ENCODE measurements around the gene ATP8B1. TPM values are rescaled to one million over a fixed set of nuclear protein-coding genes. Genes with fewer than 3 reads are reported as not detected.
A peak's percentile ranks its signal among the peaks of the same experiment; 100 is the strongest.
"Not testable (repeated sequence)": the region's sequence is repeated elsewhere in the genome, so short reads cannot be mapped to it uniquely, and the experiment has no call there.

The ATP8B1 gene
- total RNA-seq, 1 experiment from 2014 or later = 24.8 TPM

DNA sequence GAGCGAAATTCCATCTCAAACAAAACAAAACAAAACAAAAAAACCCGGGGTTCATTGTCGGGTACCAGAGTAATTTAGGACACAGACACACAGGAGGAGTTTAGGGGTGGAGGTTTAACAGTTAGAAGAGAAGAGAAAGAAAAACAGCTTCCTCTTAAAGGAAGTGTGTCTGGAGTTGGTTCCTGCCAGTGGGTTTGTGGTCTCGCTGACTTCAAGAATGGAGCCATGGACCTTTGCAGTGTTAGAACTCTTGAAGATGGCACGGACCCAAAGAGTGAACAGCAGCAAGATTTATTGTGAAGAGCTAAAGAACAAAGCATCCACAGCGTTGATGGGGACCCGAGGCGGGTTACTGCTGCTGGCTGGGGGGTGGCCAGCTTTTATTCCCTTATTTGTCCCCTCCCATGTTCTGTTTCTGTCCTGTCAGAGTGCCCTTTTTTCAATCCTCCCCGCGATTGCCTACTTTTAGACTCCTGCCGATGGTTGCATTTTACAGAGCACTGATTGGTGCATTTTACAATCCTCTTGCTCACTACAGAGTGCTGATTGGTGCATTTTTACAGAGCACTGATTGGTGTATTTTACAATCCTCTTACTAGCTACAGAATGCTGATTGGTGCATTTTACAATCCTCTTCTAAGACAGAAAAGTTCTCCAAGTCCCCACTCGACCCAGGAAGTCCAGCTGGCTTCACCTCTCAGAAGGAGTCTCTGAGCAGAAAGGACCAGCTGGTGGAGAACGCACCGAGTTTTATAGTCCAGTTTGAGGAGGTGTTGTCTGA is 28.7 kb upstream of the ATP8B1 start:
- no peak for ATAC-seq

DNA sequence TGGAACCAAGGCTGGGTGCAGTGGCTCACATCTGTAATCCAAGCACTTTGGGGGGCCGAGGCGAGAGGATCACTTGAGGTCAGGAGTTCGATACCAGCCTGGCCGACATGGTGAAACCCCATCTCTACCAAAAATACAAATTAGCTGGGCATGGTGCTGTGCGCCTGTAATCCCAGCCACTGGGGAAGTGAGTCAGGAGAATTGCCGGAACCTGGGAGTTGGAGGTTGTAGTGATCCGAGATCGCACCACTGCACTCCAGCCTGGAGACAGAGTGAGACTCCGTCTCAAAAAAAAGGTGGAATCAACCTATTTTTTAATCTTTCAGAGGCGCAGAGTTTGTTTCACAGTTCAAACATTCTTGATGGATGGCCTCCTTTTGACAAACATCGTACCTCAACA is 24.5 kb upstream of the ATP8B1 start:
- no TSS peak for BruUV-seq (replicated peaks)
- Histone ChIP-seq H3K27me3 (ENCODE audit: low read length) (no peaks in the 10 kb centered on the region), H2AFZ (ENCODE audit: low read length) (no peak overlapping the region), H3K4me3 (ENCODE audit: low read length) (no peak overlapping the region), H3K27ac (ENCODE audit: low read length) (no peak overlapping the region), H4K20me1 (ENCODE audit: low read length) (no peaks in the 10 kb centered on the region), H3K9ac (ENCODE audit: low read length) (no peak overlapping the region), H3F3A (ENCODE audit: low read length, unreplicated experiment) (no peaks in the 10 kb centered on the region), H3K79me2 (ENCODE audit: low read length) (no peaks in the 10 kb centered on the region), H3K9me3 (ENCODE audit: low read length) (no peaks in the 10 kb centered on the region), H3K36me3 (ENCODE audit: low read depth, low read length) (no peaks in the 10 kb centered on the region), H3K4me2 (ENCODE audit: low read length) (no peak overlapping the region), H3K4me1 (ENCODE audit: insufficient read depth, low read length) (no peaks in the 10 kb centered on the region), H3K9me2 (replicated peaks; ENCODE audit: low read length) (no peaks in the 10 kb centered on the region)
- ATAC-seq = no peak
- POLR2A ChIA-PET (ENCODE audit: unreplicated experiment) = no interaction called here
- intact Hi-C loops (cut with micrococcal nuclease) = no loop called here
- DNase-seq = no peak
- CTCF ChIA-PET = no interaction called here
- TF ChIP-seq EZH2phosphoT487 (IDR thresholded peaks at IDR 0.05; ENCODE audit: borderline replicate concordance, low read length) (no peak), EZH2 (IDR thresholded peaks at IDR 0.05; ENCODE audit: low read length, unreplicated experiment) (no peak)
- TF ChIP-seq, protein P1, sequence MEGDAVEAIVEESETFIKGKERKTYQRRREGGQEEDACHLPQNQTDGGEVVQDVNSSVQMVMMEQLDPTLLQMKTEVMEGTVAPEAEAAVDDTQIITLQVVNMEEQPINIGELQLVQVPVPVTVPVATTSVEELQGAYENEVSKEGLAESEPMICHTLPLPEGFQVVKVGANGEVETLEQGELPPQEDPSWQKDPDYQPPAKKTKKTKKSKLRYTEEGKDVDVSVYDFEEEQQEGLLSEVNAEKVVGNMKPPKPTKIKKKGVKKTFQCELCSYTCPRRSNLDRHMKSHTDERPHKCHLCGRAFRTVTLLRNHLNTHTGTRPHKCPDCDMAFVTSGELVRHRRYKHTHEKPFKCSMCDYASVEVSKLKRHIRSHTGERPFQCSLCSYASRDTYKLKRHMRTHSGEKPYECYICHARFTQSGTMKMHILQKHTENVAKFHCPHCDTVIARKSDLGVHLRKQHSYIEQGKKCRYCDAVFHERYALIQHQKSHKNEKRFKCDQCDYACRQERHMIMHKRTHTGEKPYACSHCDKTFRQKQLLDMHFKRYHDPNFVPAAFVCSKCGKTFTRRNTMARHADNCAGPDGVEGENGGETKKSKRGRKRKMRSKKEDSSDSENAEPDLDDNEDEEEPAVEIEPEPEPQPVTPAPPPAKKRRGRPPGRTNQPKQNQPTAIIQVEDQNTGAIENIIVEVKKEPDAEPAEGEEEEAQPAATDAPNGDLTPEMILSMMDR (conservative IDR thresholded peaks at IDR 0.05; ENCODE audit: low read depth, low read length) = no peak

More for the DNA sequence above, 28.7 kb upstream of the ATP8B1 start:
- ChIA-PET CTCF (no interaction called here), POLR2A (ENCODE audit: unreplicated experiment) (no interaction called here)
- intact Hi-C loops (cut with micrococcal nuclease) = no loop called here
- H3K9ac ChIP-seq (ENCODE audit: low read length) = no peak overlapping the region
- H3K79me2 ChIP-seq (ENCODE audit: low read length) = no peaks in the 10 kb centered on the region
- H3K27me3 ChIP-seq (ENCODE audit: low read length) = no peaks in the 10 kb centered on the region
- H2AFZ ChIP-seq (ENCODE audit: low read length) = no peak overlapping the region
- no peaks in the 10 kb centered on the region for H3F3A ChIP-seq (ENCODE audit: low read length, unreplicated experiment)
- H3K27ac ChIP-seq (ENCODE audit: low read length) = no peak overlapping the region
- no peaks in the 10 kb centered on the region for H3K4me1 ChIP-seq (ENCODE audit: insufficient read depth, low read length)
- no peaks in the 10 kb centered on the region for H3K9me3 ChIP-seq (ENCODE audit: low read length)
- H3K4me3 ChIP-seq (ENCODE audit: low read length) = no peak overlapping the region
- DNase-seq = no peak
- no peaks in the 10 kb centered on the region for H3K9me2 ChIP-seq (replicated peaks; ENCODE audit: low read length)
- BruUV-seq (replicated peaks) = no TSS peak
- no peaks in the 10 kb centered on the region for H3K36me3 ChIP-seq (ENCODE audit: low read depth, low read length)
- TF ChIP-seq EZH2phosphoT487 (IDR thresholded peaks at IDR 0.05; ENCODE audit: borderline replicate concordance, low read length) (no peak), EZH2 (IDR thresholded peaks at IDR 0.05; ENCODE audit: low read length, unreplicated experiment) (no peak)
- TF ChIP-seq, protein P1 (conservative IDR thresholded peaks at IDR 0.05; ENCODE audit: low read depth, low read length) = no peak
- no peak overlapping the region for H3K4me2 ChIP-seq (ENCODE audit: low read length)
- H4K20me1 ChIP-seq (ENCODE audit: low read length) = no peaks in the 10 kb centered on the region

DNA sequence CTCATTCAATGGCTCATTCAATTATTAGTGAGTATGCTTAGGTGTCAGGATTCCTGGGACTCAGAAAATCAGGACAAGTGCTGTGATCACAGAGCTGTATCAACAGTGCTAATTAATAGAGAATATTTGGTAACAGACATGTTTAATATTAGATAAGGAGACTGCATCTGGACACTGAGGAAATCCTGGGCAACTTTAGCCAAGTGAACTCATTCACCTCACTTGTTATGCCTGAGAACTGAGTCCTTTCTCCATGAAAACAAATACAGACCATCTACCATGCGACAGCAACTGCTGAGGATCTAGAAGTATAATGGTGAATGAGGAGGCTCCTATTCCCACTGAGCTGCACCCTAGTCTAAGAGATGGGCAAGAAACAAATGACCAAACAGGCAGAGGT is 23.1 kb upstream of the ATP8B1 start:
- ATAC-seq (no peak), DNase-seq (no peak)
- intact Hi-C loops (cut with micrococcal nuclease) = no loop called here
- Histone ChIP-seq H3K27me3 (ENCODE audit: low read length) (no peaks in the 10 kb centered on the region), H3K9ac (ENCODE audit: low read length) (no peak overlapping the region), H3K27ac (ENCODE audit: low read length) (no peak overlapping the region), H3K4me1 (ENCODE audit: insufficient read depth, low read length) (no peaks in the 10 kb centered on the region), H3K36me3 (ENCODE audit: low read depth, low read length) (no peaks in the 10 kb centered on the region), H3K9me3 (ENCODE audit: low read length) (no peaks in the 10 kb centered on the region), H3K4me3 (ENCODE audit: low read length) (no peak overlapping the region), H3F3A (ENCODE audit: low read length, unreplicated experiment) (no peaks in the 10 kb centered on the region), H2AFZ (ENCODE audit: low read length) (no peak overlapping the region), H3K79me2 (ENCODE audit: low read length) (no peaks in the 10 kb centered on the region), H3K9me2 (replicated peaks; ENCODE audit: low read length) (no peaks in the 10 kb centered on the region), H4K20me1 (ENCODE audit: low read length) (no peaks in the 10 kb centered on the region), H3K4me2 (ENCODE audit: low read length) (no peak overlapping the region)
- CTCF ChIA-PET = no interaction called here
- no TSS peak for BruUV-seq (replicated peaks)
- POLR2A ChIA-PET (ENCODE audit: unreplicated experiment) = no interaction called here
- no peak for TF ChIP-seq EZH2 (IDR thresholded peaks at IDR 0.05; ENCODE audit: low read length, unreplicated experiment)
- TF ChIP-seq EZH2phosphoT487 (IDR thresholded peaks at IDR 0.05; ENCODE audit: borderline replicate concordance, low read length) = no peak
- TF ChIP-seq, protein P1 (conservative IDR thresholded peaks at IDR 0.05; ENCODE audit: low read depth, low read length) = no peak

DNA sequence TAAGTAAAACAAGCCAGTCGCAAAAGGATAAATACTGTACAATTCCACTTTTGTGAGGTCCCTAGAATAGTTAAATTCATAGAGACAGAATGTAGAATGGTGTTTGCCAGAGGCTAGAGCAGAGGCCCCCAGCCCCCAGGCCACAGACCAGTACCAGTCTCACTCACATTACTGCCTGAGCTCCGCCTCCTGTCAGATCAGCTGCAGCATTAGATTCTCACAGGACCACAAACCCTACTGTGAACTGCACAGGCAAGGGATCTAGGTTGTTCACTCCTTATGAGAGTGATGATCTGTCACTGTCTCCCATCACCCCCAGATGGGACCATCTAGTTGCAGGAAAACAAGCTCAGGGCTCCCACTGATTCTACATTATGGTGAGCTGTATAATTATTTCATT is 17.5 kb upstream of the ATP8B1 start:
- H3K27ac ChIP-seq (ENCODE audit: low read length) = peak overlapping the region; percentile 51
- BruUV-seq (replicated peaks); H3K9me3 ChIP-seq (ENCODE audit: low read length); ATAC-seq; H3K79me2 ChIP-seq (ENCODE audit: low read length); intact Hi-C loops (cut with micrococcal nuclease); DNase-seq; H3K27me3 ChIP-seq (ENCODE audit: low read length); H4K20me1 ChIP-seq (ENCODE audit: low read length); CTCF ChIA-PET; H2AFZ ChIP-seq (ENCODE audit: low read length); H3K9me2 ChIP-seq (replicated peaks; ENCODE audit: low read length); H3K9ac ChIP-seq (ENCODE audit: low read length); H3K36me3 ChIP-seq (ENCODE audit: low read depth, low read length); H3F3A ChIP-seq (ENCODE audit: low read length, unreplicated experiment): not testable (repeated sequence)
- H3K4me2 ChIP-seq (ENCODE audit: low read length) = peak overlapping the region; percentile 74
- H3K4me1 ChIP-seq (ENCODE audit: insufficient read depth, low read length) = peaks cover 16% of the 10 kb centered on the region
- POLR2A ChIA-PET (ENCODE audit: unreplicated experiment) = interaction anchor here (0.5 to 0.6 kb wide), 2 partner anchors 47 to 75 kb away, joined by 3 to 6 read pairs; no protein-coding TSS in a partner anchor
- H3K4me3 ChIP-seq (ENCODE audit: low read length) = peak overlapping the region; percentile 40; the same call in 1 of the 2 replicates
